H9 (cell line): ENCODE measurements around the gene SLC29A1. TPM values are rescaled to one million over a fixed set of nuclear protein-coding genes. Genes with fewer than 3 reads are reported as not detected.

Source experiments
- DNase-seq: peaks from one replicate; pipeline ENCODE4 v3.0.0-alpha.2; 2017
- H2AFZ ChIP-seq: one replicate; pipeline ENCODE4 v1.6.1; 2013; ENCODE audit warnings: mild to moderate bottlenecking, low read length, control low read depth, moderate library complexity
- H2AK5ac ChIP-seq: 2 replicates; pipeline ENCODE4 v1.6.1; 2013; ENCODE audit warnings: low read length, control low read depth, mixed read lengths; ENCODE audit not compliant: insufficient read length
- H2BK120ac ChIP-seq: one replicate; pipeline ENCODE4 v1.6.1; 2013; ENCODE audit warnings: low read depth, mild to moderate bottlenecking, low read length, control low read depth, inconsistent platforms; ENCODE audit not compliant: poor library complexity, severe bottlenecking
- H2BK12ac ChIP-seq: 2 replicates; pipeline ENCODE4 v1.6.1; 2013; ENCODE audit warnings: low read length, control low read depth, mixed read lengths, low read depth; ENCODE audit not compliant: insufficient read length
- H2BK15ac ChIP-seq: 2 replicates; pipeline ENCODE4 v1.6.1; 2013; ENCODE audit warnings: low read depth, low read length, control low read depth
- H2BK20ac ChIP-seq: one replicate; pipeline ENCODE4 v1.6.1; 2013; ENCODE audit warnings: low read depth, mild to moderate bottlenecking, low read length, control low read depth, inconsistent platforms; ENCODE audit not compliant: poor library complexity, severe bottlenecking
- H2BK5ac ChIP-seq: 2 replicates; pipeline ENCODE4 v1.6.1; 2013; ENCODE audit warnings: low read length, control low read depth, mixed read lengths; ENCODE audit not compliant: insufficient read length
- H3K14ac ChIP-seq: 2 replicates; pipeline ENCODE4 v1.6.1; 2013; ENCODE audit warnings: low read length, control low read depth; ENCODE audit not compliant: insufficient read depth
- H3K18ac ChIP-seq: 2 replicates; pipeline ENCODE4 v1.6.1; 2013; ENCODE audit warnings: low read depth, mild to moderate bottlenecking, mixed read lengths, low read length, control low read depth; ENCODE audit not compliant: insufficient read length
- H3K23ac ChIP-seq: 2 replicates; pipeline ENCODE4 v1.6.1; 2013; ENCODE audit warnings: low read length, control low read depth, mixed read lengths, low read depth; ENCODE audit not compliant: insufficient read length
- H3K23me2 ChIP-seq: 2 replicates; pipeline ENCODE4 v1.6.1; 2013; ENCODE audit warnings: low read depth, mild to moderate bottlenecking, mixed read lengths, low read length, control low read depth; ENCODE audit not compliant: insufficient read length, poor library complexity, severe bottlenecking
- H3K27ac ChIP-seq: 2 replicates; pipeline ENCODE4 v1.5.1; 2013; ENCODE audit warnings: low read length, control low read depth, mixed read lengths, low read depth; ENCODE audit not compliant: insufficient read length
- H3K27me3 ChIP-seq: 2 replicates; pipeline ENCODE4 v1.6.1; 2013; ENCODE audit warnings: low read length, control low read depth, inconsistent platforms; ENCODE audit not compliant: insufficient read depth
- H3K4ac ChIP-seq: 2 replicates; pipeline ENCODE4 v1.6.1; 2013; ENCODE audit warnings: low read depth, mild to moderate bottlenecking, control low read depth, inconsistent platforms, low read length, moderate library complexity
- H3K4me1 ChIP-seq: 2 replicates; pipeline ENCODE4 v1.6.1; 2013; ENCODE audit warnings: low read length, control low read depth, inconsistent platforms; ENCODE audit not compliant: insufficient read depth
- H3K4me2 ChIP-seq: 2 replicates; pipeline ENCODE4 v1.6.1; 2013; ENCODE audit warnings: low read length, control low read depth, mixed read lengths; ENCODE audit not compliant: insufficient read length, insufficient read depth
- H3K56ac ChIP-seq: 2 replicates; pipeline ENCODE4 v1.6.1; 2013; ENCODE audit warnings: low read depth, mild to moderate bottlenecking, mixed read lengths, low read length, control low read depth; ENCODE audit not compliant: insufficient read length
- H3K79me1 ChIP-seq: 2 replicates; pipeline ENCODE4 v1.6.1; 2013; ENCODE audit warnings: low read depth, mild to moderate bottlenecking, moderate library complexity, low read length, control low read depth, inconsistent platforms; ENCODE audit not compliant: insufficient read depth, poor library complexity, severe bottlenecking
- H3K79me2 ChIP-seq: 2 replicates; pipeline ENCODE4 v1.6.1; 2013; ENCODE audit warnings: low read length, control low read depth, inconsistent platforms; ENCODE audit not compliant: insufficient read depth
- H3K9ac ChIP-seq: 2 replicates; pipeline ENCODE4 v1.6.1; 2013; ENCODE audit warnings: low read length, control low read depth, mixed read lengths; ENCODE audit not compliant: insufficient read length; ENCODE audit errors: extremely low read depth
- H3K9me3 ChIP-seq: one replicate; pipeline ENCODE4 v1.6.1; 2013; ENCODE audit warnings: low read depth, low read length, inconsistent platforms; ENCODE audit not compliant: control insufficient read depth
- H3T11ph ChIP-seq: one replicate; pipeline ENCODE4 v1.6.1; 2013; ENCODE audit warnings: mild to moderate bottlenecking, low read length, control low read depth, inconsistent platforms
- H4K20me1 ChIP-seq: one replicate; pipeline ENCODE4 v1.6.1; 2013; ENCODE audit not compliant: control insufficient read depth, insufficient read length, insufficient read depth
- H4K5ac ChIP-seq: 2 replicates; pipeline ENCODE4 v1.6.1; 2013; ENCODE audit warnings: low read depth, mild to moderate bottlenecking, mixed read lengths, low read length, control low read depth; ENCODE audit not compliant: insufficient read length
- H4K8ac ChIP-seq: replicated peaks from 2 replicates; pipeline ENCODE4 v1.6.1; 2013; ENCODE audit warnings: low read length, control low read depth, mixed read lengths, low read depth; ENCODE audit not compliant: insufficient read length
- H4K91ac ChIP-seq: 2 replicates; pipeline ENCODE4 v1.6.1; 2013; ENCODE audit warnings: low read depth, mild to moderate bottlenecking, moderate library complexity, mixed read lengths, low read length, control low read depth; ENCODE audit not compliant: insufficient read length
- H3K27ac Mint-ChIP-seq, 3 experiments: 2 replicates in 2 of 3; 3 replicates in 1 of 3; pipeline ENCODE4 v1.8.0; 2020 to 2021; ENCODE audit warnings: mixed read lengths in 3 of 3, mild to moderate bottlenecking in 1 of 3, moderate library complexity in 1 of 3
- H3K27me3 Mint-ChIP-seq: 2 replicates; pipeline ENCODE4 v1.8.0; 2021; ENCODE audit warnings: low read depth, mild to moderate bottlenecking, moderate library complexity, mixed read lengths
- H3K36me3 Mint-ChIP-seq, 3 experiments: 2 replicates in 2 of 3; 3 replicates in 1 of 3; pipeline ENCODE4 v1.8.0; 2020 to 2021; ENCODE audit warnings: low read depth in 3 of 3, mixed read lengths in 3 of 3; ENCODE audit not compliant: insufficient read depth in 1 of 3
- H3K4me1 Mint-ChIP-seq, 2 experiments: 2 replicates each; pipeline ENCODE4 v1.8.0; 2020; ENCODE audit warnings: mixed read lengths in 2 of 2
- H3K4me3 Mint-ChIP-seq, 2 experiments: 2 replicates in 1 of 2; 3 replicates in 1 of 2; pipeline ENCODE4 v1.8.0; 2020 to 2021; ENCODE audit warnings: mild to moderate bottlenecking in 2 of 2, mixed read lengths in 2 of 2, moderate library complexity in 1 of 2
- H3K9me3 Mint-ChIP-seq, 2 experiments: 2 replicates in 1 of 2; 3 replicates in 1 of 2; pipeline ENCODE4 v1.8.0; 2020; ENCODE audit warnings: mild to moderate bottlenecking in 2 of 2, mixed read lengths in 2 of 2, moderate library complexity in 1 of 2
- CTCF ChIP-seq: fragments of 200-600 bp; sonication (generic); conservative IDR thresholded peaks from 3 replicates; pipeline ENCODE4 v1.8.0; 2021; ENCODE audit warnings: antibody characterized with exemption, mild to moderate bottlenecking
- WGBS: extraction: QIAGEN DNeasy Blood & Tissue Kit; methylation state at CpG from one replicate; pipeline ENCODE4 v1.1.7; 2013; ENCODE audit warnings: missing lambda C conversion rate, low lambda C conversion rate, mixed read lengths; ENCODE audit not compliant: insufficient read length; ENCODE audit errors: extremely low coverage; 5-methylcytosine and 5-hydroxymethylcytosine counted together
- total RNA-seq: library from RNA; stranded (reverse); gene quantifications from 2 replicates; pipeline ENCODE4 v1.2.1, GENCODE V29; 2021

Gene SLC29A1
- total RNA-seq, 1 experiment from 2014 or later: 124 TPM

DNA sequence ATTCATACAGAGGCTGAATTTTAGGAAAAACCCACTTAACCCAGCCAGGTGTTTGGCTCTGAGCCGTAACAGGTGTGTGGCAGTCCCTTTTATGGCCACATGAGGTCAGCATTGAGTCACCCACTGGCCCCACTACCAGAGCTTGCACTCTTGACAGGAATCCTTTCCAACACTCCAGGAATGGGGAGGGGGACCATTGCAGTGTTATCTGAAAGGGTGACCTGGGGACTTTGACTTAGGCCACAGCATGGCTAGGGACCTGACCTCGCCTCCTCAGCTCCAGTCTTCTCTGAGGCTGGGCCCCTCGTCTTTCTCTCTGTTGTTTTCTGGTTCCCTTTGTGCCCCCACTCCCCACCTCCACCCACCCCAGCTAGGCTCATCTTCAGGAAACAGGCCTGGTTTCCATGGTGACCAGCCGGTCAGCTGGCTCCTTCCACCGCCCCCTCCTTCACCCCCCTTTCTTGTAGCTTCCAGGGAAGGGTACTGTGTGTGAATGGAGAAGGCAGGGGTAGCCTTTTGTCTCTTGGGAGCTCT is 44.8 kb downstream of the SLC29A1 start:
- no peak overlapping the region for H2BK12ac ChIP-seq
- H3K9ac ChIP-seq: no peak overlapping the region
- Mint-ChIP-seq H3K27ac (peak overlapping the region in 1 of 3 experiments; percentile 26; a peak in 2 of 7 replicates), H3K9me3 (no peaks in the 10 kb centered on the region; a peak in 1 of 5 replicates), H3K27me3 (peaks cover 24% of the 10 kb centered on the region), H3K4me3 (peak overlapping the region in 1 of 2 experiments; percentile 84; a peak in 2 of 5 replicates), H3K4me1 (peaks cover 38 to 56% of the 10 kb centered on the region in 2 experiments), H3K36me3 (no peaks in the 10 kb centered on the region; a peak in 1 of 7 replicates)
- H3K4ac ChIP-seq: no peak overlapping the region
- no peak overlapping the region for H3K14ac ChIP-seq
- H4K20me1 ChIP-seq: no peaks in the 10 kb centered on the region
- H3K18ac ChIP-seq: no peak overlapping the region
- H3K23me2 ChIP-seq: peaks cover 20% of the 10 kb centered on the region
- H2AFZ ChIP-seq: no peak overlapping the region
- H2BK5ac ChIP-seq: no peak overlapping the region
- no peak overlapping the region for H2BK20ac ChIP-seq
- peak; percentile 86 for DNase-seq
- H3K79me2 ChIP-seq: no peaks in the 10 kb centered on the region
- no peak overlapping the region for H3K56ac ChIP-seq
- TF ChIP-seq CTCF: peak; percentile 96
- H3K9me3 ChIP-seq: no peaks in the 10 kb centered on the region
- H4K91ac ChIP-seq: no peak overlapping the region
- H2AK5ac ChIP-seq: no peak overlapping the region
- no peak overlapping the region for H3T11ph ChIP-seq
- H2BK15ac ChIP-seq: no peak overlapping the region
- H3K79me1 ChIP-seq: no peaks in the 10 kb centered on the region
- no peak overlapping the region for H2BK120ac ChIP-seq
- H4K8ac ChIP-seq: no peak overlapping the region
- no peak overlapping the region for H4K5ac ChIP-seq
- WGBS: no CpG with 5 or more reads among the region's 5 CpGs
- H3K4me2 ChIP-seq: no peak overlapping the region
- H3K4me1 ChIP-seq: peaks cover 12% of the 10 kb centered on the region; the same call in 1 of the 2 replicates
- H3K27me3 ChIP-seq: peaks cover 7% of the 10 kb centered on the region; the same call in 1 of the 2 replicates
- H3K27ac ChIP-seq: no peak overlapping the region
- H3K23ac ChIP-seq: no peak overlapping the region
